Dedifferentiated amniotic fluid mesenchymal stem cell (primary cell): ENCODE results near the gene TUT7.
"Not testable (repeated sequence)": the region's sequence is repeated elsewhere in the genome, so short reads cannot be mapped to it uniquely, and the experiment has no call there.

Source experiments
- DNase-seq: peaks from one replicate; pipeline ENCODE4 v3.0.0-alpha.2; 2016; ENCODE audit errors: extremely low spot score

The TUT7 gene, protein sequence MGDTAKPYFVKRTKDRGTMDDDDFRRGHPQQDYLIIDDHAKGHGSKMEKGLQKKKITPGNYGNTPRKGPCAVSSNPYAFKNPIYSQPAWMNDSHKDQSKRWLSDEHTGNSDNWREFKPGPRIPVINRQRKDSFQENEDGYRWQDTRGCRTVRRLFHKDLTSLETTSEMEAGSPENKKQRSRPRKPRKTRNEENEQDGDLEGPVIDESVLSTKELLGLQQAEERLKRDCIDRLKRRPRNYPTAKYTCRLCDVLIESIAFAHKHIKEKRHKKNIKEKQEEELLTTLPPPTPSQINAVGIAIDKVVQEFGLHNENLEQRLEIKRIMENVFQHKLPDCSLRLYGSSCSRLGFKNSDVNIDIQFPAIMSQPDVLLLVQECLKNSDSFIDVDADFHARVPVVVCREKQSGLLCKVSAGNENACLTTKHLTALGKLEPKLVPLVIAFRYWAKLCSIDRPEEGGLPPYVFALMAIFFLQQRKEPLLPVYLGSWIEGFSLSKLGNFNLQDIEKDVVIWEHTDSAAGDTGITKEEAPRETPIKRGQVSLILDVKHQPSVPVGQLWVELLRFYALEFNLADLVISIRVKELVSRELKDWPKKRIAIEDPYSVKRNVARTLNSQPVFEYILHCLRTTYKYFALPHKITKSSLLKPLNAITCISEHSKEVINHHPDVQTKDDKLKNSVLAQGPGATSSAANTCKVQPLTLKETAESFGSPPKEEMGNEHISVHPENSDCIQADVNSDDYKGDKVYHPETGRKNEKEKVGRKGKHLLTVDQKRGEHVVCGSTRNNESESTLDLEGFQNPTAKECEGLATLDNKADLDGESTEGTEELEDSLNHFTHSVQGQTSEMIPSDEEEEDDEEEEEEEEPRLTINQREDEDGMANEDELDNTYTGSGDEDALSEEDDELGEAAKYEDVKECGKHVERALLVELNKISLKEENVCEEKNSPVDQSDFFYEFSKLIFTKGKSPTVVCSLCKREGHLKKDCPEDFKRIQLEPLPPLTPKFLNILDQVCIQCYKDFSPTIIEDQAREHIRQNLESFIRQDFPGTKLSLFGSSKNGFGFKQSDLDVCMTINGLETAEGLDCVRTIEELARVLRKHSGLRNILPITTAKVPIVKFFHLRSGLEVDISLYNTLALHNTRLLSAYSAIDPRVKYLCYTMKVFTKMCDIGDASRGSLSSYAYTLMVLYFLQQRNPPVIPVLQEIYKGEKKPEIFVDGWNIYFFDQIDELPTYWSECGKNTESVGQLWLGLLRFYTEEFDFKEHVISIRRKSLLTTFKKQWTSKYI (N-terminal part only)

DNA sequence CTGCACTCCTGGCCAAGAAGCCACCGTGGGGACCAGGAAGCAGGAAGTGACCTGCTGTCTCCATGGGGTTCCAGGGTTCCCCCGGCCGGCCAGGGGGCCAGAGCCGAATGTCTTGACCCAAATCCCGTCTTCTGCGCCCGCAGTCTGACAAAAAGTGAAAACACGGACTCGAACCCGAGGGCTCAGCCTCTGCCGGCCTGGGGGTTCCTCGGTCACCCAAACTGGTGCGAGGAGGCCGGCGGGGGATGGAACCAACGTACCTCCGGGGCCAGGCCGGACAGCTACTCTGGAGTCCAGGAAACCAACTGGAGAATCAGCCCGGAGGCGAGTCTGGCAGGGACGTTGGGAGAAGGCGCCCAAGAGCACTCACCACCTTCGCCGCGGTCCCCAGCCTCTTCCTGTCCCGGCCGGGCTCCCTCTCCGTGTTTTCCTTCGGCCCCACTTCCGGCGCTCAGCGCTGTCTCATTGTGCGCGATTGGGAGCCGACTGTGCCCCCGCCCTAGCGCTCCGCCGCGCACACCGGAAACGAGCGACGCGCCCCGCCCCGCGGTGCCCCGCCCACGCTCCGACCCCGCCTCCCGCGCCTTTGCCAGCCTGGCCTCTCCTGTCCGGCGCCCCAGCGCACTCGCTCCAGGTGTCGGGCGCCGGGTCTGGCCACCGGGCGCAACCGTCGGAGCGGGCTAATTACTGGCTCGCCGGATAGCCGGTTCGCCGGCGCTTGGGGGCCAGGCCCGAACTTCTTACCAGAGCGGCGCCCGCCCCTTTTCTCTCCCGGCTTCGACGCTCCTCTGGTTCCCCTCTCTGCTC is at the start of gene TUT7:
Gene TUT7, minus strand, starts transcription at position 400 of the 807 bp plus-strand sequence. CDS start 1,211 bp downstream, outside the sequence.
- peak; percentile 96 for DNase-seq

DNA sequence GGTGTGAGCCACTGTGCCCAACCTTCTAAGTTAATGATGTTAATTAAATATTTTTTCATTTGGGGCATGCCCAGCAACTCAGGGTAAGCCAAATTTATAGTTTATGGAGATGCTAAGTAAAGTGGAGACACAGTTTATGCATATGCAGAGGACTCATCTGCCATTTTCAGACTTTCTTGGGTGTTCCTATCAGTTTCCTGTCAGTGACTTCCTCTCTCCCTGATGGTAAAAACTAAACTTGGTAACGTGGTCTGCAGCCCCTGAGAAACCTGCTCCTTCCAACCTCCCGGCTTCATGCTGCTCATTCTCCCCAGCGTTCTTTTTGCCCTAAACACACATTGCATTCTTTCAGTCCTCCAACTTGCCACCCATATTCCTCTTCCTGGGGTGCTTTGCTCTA is 48.4 kb upstream of the TUT7 start:
- no peak for DNase-seq

DNA sequence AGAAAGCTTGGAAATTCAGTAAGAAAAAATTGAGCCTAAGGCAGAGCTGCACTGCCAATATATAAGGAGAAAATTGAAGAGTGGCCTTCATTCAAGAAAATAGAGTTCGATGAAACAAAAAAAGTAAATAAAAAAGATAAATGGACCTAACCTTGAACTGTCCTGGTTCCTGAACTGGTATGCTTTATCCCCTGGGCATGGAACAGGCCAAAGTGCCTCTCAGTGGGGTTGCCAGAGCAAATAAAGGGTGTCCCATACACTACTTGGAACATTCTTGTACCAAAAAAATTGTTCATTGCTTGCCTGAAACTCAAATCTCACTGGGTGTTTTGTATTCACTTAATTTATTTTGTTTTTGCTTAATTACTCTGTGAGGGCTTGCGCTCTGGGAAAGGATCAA is 42.2 kb upstream of the TUT7 start:
- DNase-seq, result no peak

DNA sequence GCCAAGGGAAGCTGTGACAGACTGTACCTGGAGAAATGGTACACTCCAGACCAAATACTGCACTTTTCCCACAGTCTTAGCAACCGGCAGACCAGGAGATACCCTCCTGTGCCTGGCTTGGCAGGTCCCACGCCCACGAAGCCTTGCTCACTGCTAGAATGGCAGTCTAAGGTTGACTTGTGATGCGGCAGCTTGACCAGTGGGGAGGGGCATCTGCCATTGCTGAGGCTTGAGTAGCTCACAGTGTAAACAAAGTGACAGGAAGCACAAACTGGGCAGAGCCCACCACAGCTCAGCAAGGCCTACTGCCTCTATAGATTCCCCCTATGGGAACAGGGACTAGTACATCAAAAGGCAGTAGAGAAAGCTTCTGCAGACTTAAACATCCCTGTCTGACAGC is 36.0 kb upstream of the TUT7 start:
- not testable (repeated sequence) for DNase-seq

DNA sequence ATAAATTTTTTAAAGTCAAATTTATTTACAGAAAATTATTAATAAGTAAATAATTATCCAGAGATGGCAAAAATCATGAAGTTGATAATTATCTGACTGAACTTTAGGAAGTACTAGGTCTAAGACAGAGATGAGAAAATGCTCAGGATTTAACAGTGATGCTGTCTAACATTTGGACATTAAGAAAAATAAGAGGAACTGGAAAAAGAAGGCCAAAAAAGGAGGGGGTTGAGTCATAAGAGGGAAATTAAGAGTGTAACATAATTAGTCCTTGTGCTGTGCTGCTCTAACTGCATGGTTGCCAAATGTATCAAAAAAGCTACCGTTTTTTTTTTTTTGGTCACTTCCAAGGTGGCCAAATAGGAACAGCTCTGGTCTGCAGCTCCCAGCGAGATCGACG is 35.4 kb upstream of the TUT7 start:
- DNase-seq, result no peak

DNA sequence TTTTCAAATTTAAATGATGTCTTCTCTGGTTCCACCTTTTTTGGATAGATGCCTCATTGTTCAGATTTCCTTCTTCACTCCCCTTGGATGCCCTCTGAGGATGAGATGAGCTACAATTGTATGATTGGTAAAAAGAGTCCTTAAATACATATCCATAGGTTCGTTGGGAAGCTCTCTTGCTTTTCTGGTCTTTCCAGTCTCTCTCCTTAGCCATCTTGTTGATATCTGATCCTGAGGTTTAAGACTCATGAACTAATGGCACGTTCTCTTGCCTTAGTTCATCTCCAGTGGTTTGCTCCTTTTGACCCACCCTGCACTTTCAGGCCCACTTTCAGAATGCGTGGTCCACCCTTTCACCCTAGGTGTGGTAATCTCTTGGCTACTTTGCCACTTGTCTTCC is 33.2 kb upstream of the TUT7 start:
- no peak for DNase-seq

DNA sequence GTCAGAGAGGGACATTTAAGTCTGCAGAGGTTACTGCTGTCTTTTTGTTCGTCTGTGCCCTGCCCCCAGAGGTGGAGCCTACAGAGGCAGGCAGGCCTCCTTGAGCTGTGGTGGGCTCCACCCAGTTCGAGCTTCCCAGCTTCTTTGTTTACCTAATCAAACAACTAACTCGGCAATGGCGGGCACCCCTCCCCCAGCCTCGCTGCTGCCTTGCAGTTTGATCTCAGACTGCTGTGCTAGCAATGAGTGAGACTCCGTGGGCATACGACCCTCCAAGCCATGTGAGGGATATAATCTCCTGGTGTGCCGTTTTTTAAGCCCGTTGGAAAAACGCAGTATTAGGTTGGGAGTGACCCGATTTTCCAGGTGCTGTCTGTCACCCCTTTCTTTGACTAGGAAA is 28.8 kb upstream of the TUT7 start:
- DNase-seq, result not testable (repeated sequence)

DNA sequence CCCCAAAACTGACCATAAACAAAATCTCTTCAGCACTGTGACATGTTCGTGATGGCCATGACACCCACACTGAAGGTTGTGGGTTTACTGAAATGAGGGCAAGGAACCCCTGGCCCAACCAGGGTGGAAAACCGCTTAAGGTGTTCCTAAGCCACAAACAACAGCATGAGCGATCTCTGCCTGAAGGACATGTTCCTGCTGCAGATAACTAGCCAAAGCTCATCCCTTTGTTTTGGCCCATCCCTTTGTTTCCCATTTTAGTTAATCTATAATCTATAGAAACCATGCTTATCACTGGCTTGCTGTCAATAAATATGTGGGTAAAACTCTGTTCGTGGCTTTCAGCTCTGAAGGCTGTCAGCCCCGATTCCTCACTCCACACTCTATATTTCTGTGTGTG is 21.8 kb upstream of the TUT7 start:
- no peak for DNase-seq

DNA sequence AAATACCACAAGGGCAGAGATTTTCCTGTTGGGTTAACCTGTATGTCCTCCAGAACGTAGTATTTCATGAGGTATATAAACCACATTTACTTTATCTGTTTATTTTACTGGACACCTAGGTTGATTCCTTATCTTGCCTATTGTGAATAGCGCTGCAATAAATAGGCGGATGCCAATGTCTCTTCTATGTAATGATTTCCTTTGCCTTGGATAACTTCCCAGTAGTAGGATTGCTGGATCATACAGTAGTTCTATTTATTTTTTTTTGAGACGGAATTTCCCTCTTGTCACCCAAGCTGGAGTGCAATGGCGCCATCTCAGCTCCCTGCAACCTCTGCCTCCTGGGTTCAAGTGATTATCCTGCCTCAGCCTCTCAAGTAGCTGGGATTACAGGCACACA is 15.6 kb upstream of the TUT7 start:
- DNase-seq, result no peak

DNA sequence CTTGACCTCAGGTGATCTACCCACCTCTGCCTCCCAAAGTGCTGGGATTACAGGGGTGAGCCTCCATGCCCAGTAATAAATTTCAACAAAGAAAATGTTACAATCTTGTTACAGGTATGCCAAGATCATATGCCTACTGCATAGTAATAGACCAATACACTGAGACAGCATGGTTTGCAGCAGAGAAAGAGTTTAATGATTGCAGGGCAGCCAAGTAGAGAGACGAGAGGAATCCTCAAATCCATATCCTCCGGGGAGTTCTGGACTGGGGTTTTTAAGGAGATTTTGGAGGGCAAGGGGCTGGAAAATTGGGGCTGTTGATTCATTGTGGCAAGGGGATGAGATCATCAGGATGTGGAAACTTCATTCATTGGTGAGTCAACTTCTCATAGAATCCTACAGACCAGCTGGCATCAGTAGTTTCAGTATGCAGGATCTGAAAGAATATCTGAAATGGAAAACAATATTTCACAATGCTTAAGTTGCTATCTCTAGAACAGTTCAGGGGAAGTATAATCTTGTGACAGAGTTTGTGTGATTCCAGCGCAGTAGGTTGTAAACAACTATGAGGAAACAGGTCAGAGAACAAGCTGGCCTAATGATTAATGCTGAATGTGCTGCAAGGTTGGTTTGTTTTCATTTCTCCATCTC is 14.8 kb upstream of the TUT7 start:
- no peak for DNase-seq

DNA sequence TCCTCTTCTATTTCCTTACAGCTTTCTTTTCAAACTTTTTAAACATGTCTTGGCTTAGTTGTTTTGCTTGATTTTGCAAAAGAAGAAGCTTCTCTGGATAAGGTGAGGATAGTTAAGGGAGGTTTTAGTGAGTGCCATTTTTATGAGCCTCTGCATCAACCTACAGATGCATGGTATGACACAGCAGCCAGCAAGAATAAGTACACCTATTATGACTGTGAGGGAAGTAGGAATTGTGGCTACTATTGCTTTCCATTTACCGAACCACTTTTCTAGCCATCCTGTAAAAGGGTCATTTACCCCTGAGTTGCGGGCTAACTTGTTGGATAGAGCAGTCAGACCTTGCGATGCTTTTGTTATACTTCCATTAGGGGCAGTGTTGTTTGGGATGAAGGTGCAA is 7.0 kb upstream of the TUT7 start:
- DNase-seq, result no peak

DNA sequence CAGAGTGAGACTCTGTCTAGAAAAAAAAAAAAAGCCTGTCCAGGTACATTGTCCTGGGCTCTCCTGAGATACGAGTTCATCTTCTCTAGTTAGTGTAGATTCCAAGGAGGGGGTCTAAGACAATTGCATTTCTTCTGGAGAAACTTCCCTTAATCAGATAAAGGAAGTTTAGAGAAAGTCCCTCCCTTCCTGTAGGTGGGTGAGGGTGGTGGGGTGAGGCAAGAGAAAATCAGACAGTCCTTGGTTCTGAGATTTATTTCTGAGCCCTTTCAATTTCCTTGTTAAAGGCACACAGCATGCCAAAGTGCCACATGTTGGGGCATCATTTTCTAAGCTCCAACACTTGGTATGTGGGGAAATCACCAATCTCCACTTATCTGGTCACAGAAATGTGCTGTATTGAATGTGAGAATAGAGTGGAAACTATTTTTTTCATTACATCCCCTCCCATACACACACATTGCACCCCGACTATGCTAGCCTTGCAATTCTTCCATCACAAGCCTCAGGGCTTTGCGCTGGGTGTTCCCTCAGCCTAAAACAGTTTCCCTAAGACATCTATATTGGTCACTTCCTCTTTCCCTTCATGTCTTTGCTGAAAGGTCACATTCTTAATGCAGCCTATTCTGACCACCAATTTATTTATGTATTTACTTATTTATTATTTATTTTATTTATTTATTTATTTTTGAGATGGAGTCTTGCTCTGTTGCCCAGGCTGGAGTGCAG is 5.1 kb upstream of the TUT7 start:
- no peak for DNase-seq

DNA sequence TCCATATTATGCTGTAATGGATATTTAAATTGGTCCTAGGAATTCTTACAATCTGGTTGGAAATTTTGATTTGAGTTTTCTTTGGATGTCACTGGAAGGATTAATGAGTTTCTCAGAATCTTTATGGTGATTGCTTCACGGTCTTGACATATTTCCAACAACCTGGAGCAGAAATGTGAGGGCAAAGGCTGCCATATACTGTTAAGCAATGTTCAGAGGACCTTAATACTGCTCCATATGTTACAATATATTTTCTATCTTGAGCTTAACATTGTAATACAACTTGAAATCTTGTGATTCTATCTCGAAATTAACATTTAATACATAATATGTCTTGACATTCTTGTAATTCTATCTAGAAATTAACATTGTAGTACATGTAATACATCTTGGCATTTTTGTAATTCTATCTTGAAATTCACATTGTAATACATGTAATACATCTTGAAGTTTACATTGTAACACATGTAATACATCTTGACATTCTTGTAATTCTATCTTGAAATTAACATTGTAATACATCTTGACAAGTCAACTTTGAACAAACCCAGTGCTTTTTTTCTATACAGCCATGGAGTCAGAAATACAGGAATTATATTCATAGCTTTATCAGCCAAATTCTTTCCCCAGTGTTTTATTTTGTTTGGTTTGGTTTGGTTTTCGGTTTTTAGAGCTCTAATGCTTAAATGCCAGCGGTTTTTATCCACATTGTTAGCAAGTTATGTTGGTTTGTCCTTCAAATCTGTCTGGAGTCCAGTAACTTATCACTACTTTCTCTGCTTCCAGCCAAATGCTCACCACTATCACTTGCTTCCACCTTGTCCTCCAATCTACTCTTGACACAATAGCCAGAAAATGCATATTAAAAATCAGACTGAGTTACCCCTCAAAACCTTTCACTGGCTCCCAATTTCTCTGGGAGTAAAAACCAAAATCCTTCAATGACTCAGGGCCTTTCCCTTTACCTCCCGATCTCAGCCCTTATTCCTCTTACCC is 3.0 kb upstream of the TUT7 start:
- peak; percentile 62 for DNase-seq

DNA sequence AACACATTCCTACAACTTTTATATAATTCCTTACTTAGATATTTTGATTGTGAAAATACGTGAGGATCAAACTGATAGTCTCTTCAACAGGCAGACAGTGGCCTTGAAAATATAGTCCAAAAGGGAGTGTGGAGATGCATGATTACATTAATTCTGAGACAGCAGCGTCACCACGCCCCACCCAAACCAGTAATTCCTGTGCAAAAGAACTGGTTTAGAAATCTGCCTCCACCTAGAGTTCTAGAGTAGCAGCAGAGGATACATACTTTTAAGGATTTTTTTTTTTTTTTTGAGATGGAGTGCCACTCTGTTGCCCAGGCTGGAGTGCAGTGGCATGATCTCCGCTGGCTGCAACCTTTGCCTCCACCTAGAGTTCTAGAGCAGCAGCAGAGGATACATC is 1.6 kb upstream of the TUT7 start:
- no peak for DNase-seq

DNA sequence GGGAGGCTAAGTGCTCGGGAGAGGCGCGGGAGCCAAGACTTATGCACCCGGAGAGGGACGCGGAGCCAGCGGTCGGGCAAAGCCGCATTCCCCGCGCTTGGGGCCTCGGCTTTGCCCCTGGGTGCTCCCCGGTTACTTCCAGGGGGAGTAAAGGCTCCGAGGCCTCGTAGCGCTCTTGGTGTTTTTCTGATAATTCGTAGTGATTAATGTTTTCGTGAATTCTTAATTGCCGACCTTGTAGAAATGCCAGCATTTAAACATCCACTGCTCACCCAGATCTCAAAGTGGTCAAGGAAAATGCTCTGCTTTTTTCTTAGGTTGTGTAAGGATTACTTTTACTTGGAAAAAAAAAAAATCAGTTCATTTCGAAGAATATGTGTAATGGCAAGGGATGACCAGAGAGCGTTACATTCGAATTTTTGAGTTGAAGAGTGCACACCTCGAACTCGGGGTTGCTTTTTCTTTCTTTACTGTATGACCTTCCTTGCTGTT is 654 bp upstream of the TUT7 start:
- DNase-seq, result no peak

DNA sequence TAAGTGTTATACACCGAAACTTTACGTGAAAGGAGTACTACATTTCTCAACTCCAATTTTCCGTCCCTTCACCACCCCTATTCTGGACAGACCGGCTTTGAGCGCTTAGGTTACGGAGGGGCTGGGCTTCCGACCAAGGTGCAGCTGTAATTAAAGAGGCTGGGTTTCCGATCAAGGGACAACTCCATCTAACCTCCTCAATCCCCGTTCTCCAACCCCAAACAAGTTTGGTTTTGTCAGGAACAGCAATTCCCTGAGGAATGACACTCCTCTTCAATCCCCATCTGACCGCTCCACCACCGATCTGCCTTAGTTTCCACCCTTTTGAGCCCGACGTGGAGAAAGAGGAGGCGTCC is 577 bp downstream of the TUT7 start:
- no peak for DNase-seq

DNA sequence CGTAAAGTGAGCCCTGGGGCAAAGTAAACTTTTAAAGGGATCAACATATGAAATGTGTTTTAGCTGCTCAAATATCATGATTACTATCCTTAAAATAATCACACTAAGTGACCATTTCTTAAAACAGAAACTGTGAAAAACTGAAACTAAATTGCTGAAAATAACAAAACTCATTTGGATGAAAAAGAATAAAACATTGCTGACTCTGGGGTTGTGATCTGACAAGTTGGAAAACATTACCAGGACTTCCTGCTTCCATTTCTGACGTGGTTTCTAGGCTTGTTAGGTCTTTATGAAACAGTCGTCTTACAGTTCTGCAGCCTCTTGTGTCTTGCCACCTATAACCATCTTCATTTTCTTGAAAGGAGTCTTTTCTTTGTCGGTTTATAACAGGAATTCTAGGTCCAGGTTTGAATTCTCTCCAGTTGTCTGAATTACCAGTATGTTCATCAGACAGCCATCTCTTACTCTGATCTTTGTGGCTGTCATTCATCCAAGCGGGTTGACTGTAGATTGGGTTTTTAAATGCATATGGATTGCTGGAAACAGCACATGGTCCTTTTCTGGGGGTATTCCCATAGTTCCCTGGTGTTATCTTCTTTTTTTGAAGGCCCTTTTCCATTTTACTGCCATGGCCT is 1.7 kb downstream of the TUT7 start:
- no peak for DNase-seq

DNA sequence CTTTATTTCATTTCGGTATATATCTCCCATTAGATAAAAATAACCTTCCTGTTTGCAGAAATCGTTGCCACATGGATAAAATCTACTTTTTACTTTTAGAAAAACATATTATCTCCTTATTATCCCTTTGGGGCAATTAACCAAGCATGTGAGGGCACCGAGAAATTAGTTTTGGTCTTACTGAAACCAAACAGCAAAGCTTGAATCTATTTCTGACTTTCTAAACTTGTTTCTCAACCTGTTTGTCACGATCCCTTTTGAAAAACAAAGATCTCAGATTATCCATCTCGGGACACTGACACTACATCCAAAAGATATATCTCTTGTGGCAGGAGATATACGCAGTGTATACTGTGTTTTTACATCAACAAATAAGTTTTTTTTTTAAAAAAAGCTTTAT is 2.3 kb downstream of the TUT7 start:
- DNase-seq, result no peak
